Central memory CD8-positive, alpha-beta T cell (primary cell): ENCODE measurements around the gene CXCR1.
"Not testable (repeated sequence)": the region's sequence is repeated elsewhere in the genome, so short reads cannot be mapped to it uniquely, and the experiment has no call there.

ENCODE experiments used
- ATAC-seq: fragments of 150-1000 bp; cut with Tn5 transposase; replicated peaks from 2 replicates; pipeline ENCODE4 v1.10.0; 2022; ENCODE audit warnings: mild to moderate bottlenecking, moderate FRiP score, moderate number of reproducible peaks; ENCODE audit not compliant: poor library complexity, severe bottlenecking; ENCODE audit errors: extremely low read depth
- DNase-seq, 2 donors: peaks; one replicate each; pipeline ENCODE4 v3.0.0; 2021; ENCODE audit warnings: low spot score in 2 of 2
- H3K27ac Mint-ChIP-seq: one replicate; pipeline ENCODE4 v1.8.0; 2022; ENCODE audit warnings: low read depth, mild to moderate bottlenecking, moderate library complexity, mixed read lengths
- H3K27me3 Mint-ChIP-seq: one replicate; pipeline ENCODE4 v1.8.0; 2022; ENCODE audit warnings: mixed read lengths
- H3K36me3 Mint-ChIP-seq: one replicate; pipeline ENCODE4 v1.8.0; 2022; ENCODE audit warnings: mild to moderate bottlenecking, moderate library complexity, mixed read lengths; ENCODE audit not compliant: insufficient read depth
- H3K4me1 Mint-ChIP-seq: one replicate; pipeline ENCODE4 v1.8.0; 2022; ENCODE audit warnings: mixed read lengths
- H3K4me3 Mint-ChIP-seq: one replicate; pipeline ENCODE4 v1.8.0; 2022; ENCODE audit warnings: mild to moderate bottlenecking, moderate library complexity, mixed read lengths
- H3K9me3 Mint-ChIP-seq: one replicate; pipeline ENCODE4 v1.8.0; 2022; ENCODE audit warnings: mixed read lengths

Gene CXCR1

DNA sequence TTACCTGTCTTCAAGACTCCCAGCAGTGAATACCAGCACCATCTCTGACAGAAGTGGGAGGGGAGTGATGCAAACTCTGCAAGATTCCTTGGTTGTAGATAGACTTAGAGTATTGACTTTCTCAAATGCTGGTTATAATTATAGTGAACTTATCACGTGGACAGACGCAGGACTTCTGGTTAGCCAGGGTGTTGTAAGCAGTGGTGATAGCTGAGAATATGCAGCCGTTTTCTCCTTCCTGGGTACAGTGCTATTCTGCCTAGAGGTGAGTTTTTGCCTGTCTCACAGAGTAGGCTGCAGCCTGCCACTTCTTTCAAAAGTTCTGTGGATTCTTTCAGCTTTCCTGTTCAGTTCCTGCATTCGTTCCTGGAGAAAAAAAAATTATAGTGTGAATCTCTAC, 41.7 kb downstream of the CXCR1 start:
- H3K27ac Mint-ChIP-seq: peak overlapping the region; percentile 23
- H3K4me1 Mint-ChIP-seq: peaks cover 7% of the 10 kb centered on the region

GRCh38 chr2:218123986-218124385, 42.8 kb downstream of the CXCR1 start:
- Mint-ChIP-seq H3K9me3 (no peaks in the 10 kb centered on the region), H3K4me3 (no peak overlapping the region), H3K36me3 (no peaks in the 10 kb centered on the region), H3K4me1 (peaks cover 7% of the 10 kb centered on the region), H3K27ac (no peak overlapping the region), H3K27me3 (peaks cover 49% of the 10 kb centered on the region)
- DNase-seq: no peak
- no peak for ATAC-seq

More for the DNA sequence above, 41.7 kb downstream of the CXCR1 start:
- H3K4me3 Mint-ChIP-seq: peak overlapping the region; percentile 24
- no peaks in the 10 kb centered on the region for H3K9me3 Mint-ChIP-seq
- DNase-seq (no peak), ATAC-seq (no peak)
- H3K27me3 Mint-ChIP-seq: peaks cover 49% of the 10 kb centered on the region
- no peaks in the 10 kb centered on the region for H3K36me3 Mint-ChIP-seq

- not testable (repeated sequence) for H3K4me3 Mint-ChIP-seq, DNase-seq, ATAC-seq, H3K27ac Mint-ChIP-seq, H3K9me3 Mint-ChIP-seq, H3K36me3 Mint-ChIP-seq, H3K4me1 Mint-ChIP-seq
- peaks cover 40% of the 10 kb centered on the region for H3K27me3 Mint-ChIP-seq
These were observed 44.5 kb downstream of the CXCR1 start for GRCh38 chr2:218122286-218122685.

DNA sequence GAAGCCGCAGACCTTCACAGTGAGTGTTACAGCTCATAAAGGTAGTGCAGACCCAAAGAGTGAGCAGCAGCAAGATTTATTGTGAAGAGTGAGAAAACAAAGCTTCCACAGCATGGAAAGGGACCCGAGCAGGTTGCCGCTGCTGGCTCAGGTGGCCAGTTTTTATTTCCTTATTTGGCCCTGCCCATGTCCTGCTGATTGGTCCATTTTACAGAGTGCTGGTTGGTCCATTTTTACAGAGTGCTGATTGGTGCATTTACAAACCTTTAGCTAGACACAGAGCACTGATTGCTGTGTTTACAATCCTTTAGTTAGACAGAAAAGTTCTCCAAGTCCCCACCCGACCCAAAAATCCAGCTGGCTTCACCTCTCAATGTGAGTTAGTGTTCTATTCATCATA, 45.0 kb downstream of the CXCR1 start:
- not testable (repeated sequence) for DNase-seq, H3K36me3 Mint-ChIP-seq, H3K9me3 Mint-ChIP-seq, ATAC-seq, H3K27ac Mint-ChIP-seq, H3K4me3 Mint-ChIP-seq, H3K4me1 Mint-ChIP-seq
- peaks cover 40% of the 10 kb centered on the region for H3K27me3 Mint-ChIP-seq
